Liver (tissue), 9 donors: ENCODE results near the gene EIF4E2. TPM values are rescaled to one million over a fixed set of nuclear protein-coding genes. Genes with fewer than 3 reads are reported as not detected.

Experiments used
- DNase-seq: peaks from one replicate; pipeline ENCODE4 v3.0.0-alpha.2; 2017; ENCODE audit warnings: low spot score
- H3K27ac ChIP-seq, 2 donors: one replicate each; pipeline ENCODE4 v1.7.0; 2013; ENCODE audit warnings: inconsistent platforms in 2 of 2, low read length in 2 of 2, control low read depth in 1 of 2, low read depth in 1 of 2, mild to moderate bottlenecking in 1 of 2
- H3K27me3 ChIP-seq, 4 donors: one replicate each; pipeline versions ENCODE4 v1.6.1 to v1.7.0; 2013; ENCODE audit warnings: low read length in 3 of 4, inconsistent platforms in 1 of 4, mild to moderate bottlenecking in 1 of 4, moderate library complexity in 1 of 4; ENCODE audit not compliant: control insufficient read depth in 4 of 4, insufficient read depth in 4 of 4
- H3K36me3 ChIP-seq, 4 donors: one replicate each; pipeline versions ENCODE4 v1.6.1 to v1.7.0; 2013; ENCODE audit warnings: low read length in 3 of 4, mild to moderate bottlenecking in 3 of 4, low read depth in 1 of 4, moderate library complexity in 1 of 4; ENCODE audit not compliant: control insufficient read depth in 4 of 4, insufficient read depth in 3 of 4
- H3K4me1 ChIP-seq, 4 donors: one replicate each; pipeline versions ENCODE4 v1.6.1 to v1.7.0; 2013; ENCODE audit warnings: low read length in 3 of 4, mild to moderate bottlenecking in 3 of 4, moderate library complexity in 1 of 4; ENCODE audit not compliant: control insufficient read depth in 4 of 4, insufficient read depth in 4 of 4
- H3K4me3 ChIP-seq, 3 donors: one replicate each; pipeline versions ENCODE4 v1.6.1 to v1.7.0; 2013; ENCODE audit warnings: low read length in 3 of 3, control low read depth in 1 of 3, low read depth in 1 of 3, mild to moderate bottlenecking in 1 of 3
- H3K9ac ChIP-seq, 2 donors: one replicate each; pipeline ENCODE4 v1.7.0; 2013; ENCODE audit warnings: low read length in 2 of 2, mild to moderate bottlenecking in 2 of 2, moderate library complexity in 2 of 2, control low read depth in 1 of 2, low read depth in 1 of 2
- H3K9me3 ChIP-seq, 4 donors: one replicate each; pipeline versions ENCODE4 v1.6.1 to v1.7.0; 2013; ENCODE audit warnings: low read length in 3 of 4; ENCODE audit not compliant: control insufficient read depth in 4 of 4
- ATF3 ChIP-seq: IDR thresholded peaks from 2 replicates; pipeline ENCODE4 v1.6.1; 2016; ENCODE audit warnings: antibody characterized with exemption
- CTCF ChIP-seq: fragments of 150-350 bp; IDR thresholded peaks from 2 replicates; pipeline ENCODE4 v1.5.1; 2017; ENCODE audit warnings: improper control_type of control experiment, low read depth, low read length; ENCODE audit not compliant: missing input control
- EGR1 ChIP-seq, 2 donors: IDR thresholded peaks; 2 replicates each; pipeline ENCODE4 v1.6.1; 2016 to 2018; ENCODE audit warnings: antibody characterized with exemption in 2 of 2, low read depth in 2 of 2
- FOXA1 ChIP-seq: IDR thresholded peaks from 2 replicates; pipeline ENCODE4 v1.6.1; 2016; ENCODE audit warnings: antibody characterized with exemption
- FOXA2 ChIP-seq: IDR thresholded peaks from 2 replicates; pipeline ENCODE4 v1.6.1; 2016; ENCODE audit warnings: antibody characterized with exemption
- GABPA ChIP-seq, 2 donors: IDR thresholded peaks in 1 of 2; conservative IDR thresholded peaks in 1 of 2; 2 replicates each; pipeline ENCODE4 v1.6.1; 2016; ENCODE audit warnings: antibody characterized with exemption in 2 of 2, mild to moderate bottlenecking in 1 of 2, moderate library complexity in 1 of 2
- HNF4A ChIP-seq, 2 donors: conservative IDR thresholded peaks; 2 replicates each; pipeline ENCODE4 v1.6.1; 2016; ENCODE audit warnings: antibody characterized with exemption in 2 of 2, mild to moderate bottlenecking in 2 of 2
- HNF4G ChIP-seq: IDR thresholded peaks from 2 replicates; pipeline ENCODE4 v1.6.1; 2016; ENCODE audit warnings: antibody characterized with exemption
- JUND ChIP-seq, 2 donors: IDR thresholded peaks; 2 replicates each; pipeline ENCODE4 v1.6.1; 2016; ENCODE audit warnings: antibody characterized with exemption in 2 of 2
- MAX ChIP-seq: IDR thresholded peaks from 2 replicates; pipeline ENCODE4 v1.6.1; 2016; ENCODE audit warnings: antibody characterized with exemption
- NR2F2 ChIP-seq: IDR thresholded peaks from 2 replicates; pipeline ENCODE4 v1.6.1; 2016; ENCODE audit warnings: antibody characterized with exemption
- RAD21 ChIP-seq, 2 donors: IDR thresholded peaks; 2 replicates each; pipeline ENCODE4 v1.6.1; 2016; ENCODE audit warnings: antibody characterized with exemption in 2 of 2, mild to moderate bottlenecking in 2 of 2
- REST ChIP-seq: IDR thresholded peaks from 2 replicates; pipeline ENCODE4 v1.6.1; 2016; ENCODE audit warnings: antibody characterized with exemption, mild to moderate bottlenecking
- RXRA ChIP-seq, 2 donors: IDR thresholded peaks; 2 replicates each; pipeline ENCODE4 v1.6.1; 2017 to 2018; ENCODE audit warnings: antibody characterized with exemption in 2 of 2, mild to moderate bottlenecking in 1 of 2
- SP1 ChIP-seq: IDR thresholded peaks from 2 replicates; pipeline ENCODE4 v1.6.1; 2018; ENCODE audit warnings: antibody characterized with exemption, mild to moderate bottlenecking
- TAF1 ChIP-seq: conservative IDR thresholded peaks from 2 replicates; pipeline ENCODE4 v1.6.1; 2016; ENCODE audit warnings: antibody characterized with exemption, mild to moderate bottlenecking
- YY1 ChIP-seq: IDR thresholded peaks from 2 replicates; pipeline ENCODE4 v1.6.1; 2016; ENCODE audit warnings: antibody characterized with exemption, mild to moderate bottlenecking
- ZBTB33 ChIP-seq: IDR thresholded peaks from 2 replicates; pipeline ENCODE4 v1.6.1; 2016; ENCODE audit warnings: antibody characterized with exemption
- WGBS: extraction: QIAGEN DNeasy Blood & Tissue Kit; methylation state at CpG from one replicate; pipeline ENCODE4 v1.1.7; 2013; 5-methylcytosine and 5-hydroxymethylcytosine counted together
- polyA plus RNA-seq, 2 donors: library from polyadenylated mRNA; stranded (reverse) in 1 of 2; unstranded in 1 of 2; fragments of 200-250 nt in 1 of 2; fragments of >200 nt in 1 of 2; fragmentation: Nextera tagmentation in 1 of 2; extraction: Ambion mirVana in 1 of 2; gene quantifications; one replicate each; pipeline versions ENCODE4 v1.2.1 to v1.2.3, GENCODE V29; 2013 to 2015
- total RNA-seq, 2 donors: library from RNA; depleted of rRNA; stranded (reverse); fragments of >200 nt; gene quantifications; one replicate each; pipeline ENCODE4 v1.2.3, GENCODE V29; 2014
- donor health status: healthy.
- donor health status: healthy.
- donor health status: healthy.
- donor health status: healthy.
- donor health status: healthy.

Gene EIF4E2
- total and polyA plus RNA-seq, 4 donors, result 30.0 to 46.9 (median 45.4) TPM

- Histone ChIP-seq H3K4me1 (peaks cover 7 to 22% (median 13%) of the 10 kb centered on the region in 4 donors), H3K27ac (no peak overlapping the region), H3K4me3 (peak overlapping the region in 1 of 3 donors; percentile 22), H3K9ac (no peak overlapping the region), H3K36me3 (no peaks in the 10 kb centered on the region), H3K9me3 (no peaks in the 10 kb centered on the region), H3K27me3 (peaks cover 0 to 10% (median 5%) of the 10 kb centered on the region in 4 donors)
- WGBS, result 2% methylated on average over 75 of the region's 75 CpGs
- TF ChIP-seq CTCF (no peak), FOXA1 (no peak), SP1 (no peak), REST (no peak), NR2F2 (no peak), FOXA2 (no peak), EGR1 (IDR thresholded peaks at IDR 0.05; ENCODE audit: low read depth in 2 of 2) (no peak), ATF3 (no peak), RXRA (IDR thresholded peaks at IDR 0.05) (no peak), HNF4A (conservative IDR thresholded peaks at IDR 0.05) (no peak), GABPA (IDR thresholded peaks at IDR 0.05 in 1 of 2, conservative IDR thresholded peaks at IDR 0.05 in 1 of 2) (no peak), YY1 (no peak), TAF1 (no peak), ZBTB33 (no peak), JUND (IDR thresholded peaks at IDR 0.05) (no peak), RAD21 (IDR thresholded peaks at IDR 0.05) (no peak), HNF4G (no peak), MAX (no peak)
- no peak for DNase-seq
Observed at GRCh38 chr2:232523682-232524597, 26.5 kb upstream of the EIF4E2 start.
